HCT116 (cell line): ENCODE data around the gene ATXN1. TPM values are rescaled to one million over a fixed set of nuclear protein-coding genes. Genes with fewer than 3 reads are reported as not detected.

ENCODE experiments used
- ATAC-seq: fragments of 200-7000 bp; cut with Tn5 transposase; 2 replicates; pipeline ENCODE4 v1.9.1; 2020; ENCODE audit warnings: mild to moderate bottlenecking, moderate library complexity
- BruUV-seq: library from RNA; stranded (reverse); fragments of 400-500 nt; replicated peaks from 2 replicates; lab custom pipeline; 2021; lab: Mats Ljungman, UMichigan
- CTCF ChIA-PET: fragments of 300-600 bp; sonication (Branson Sonifier 250); formaldehyde crosslinking; loops from one replicate; lab custom pipeline; 2021; ENCODE audit warnings: antibody characterized with exemption; lab: Charles Lee
- POLR2A ChIA-PET: fragments of 300-600, 350-600 bp; sonication (Branson Sonifier 250); formaldehyde crosslinking; loops from one replicate; lab custom pipeline; 2021; ENCODE audit warnings: antibody characterized with exemption; lab: Charles Lee
- RAD21 ChIA-PET, 2 experiments: fragments of 300-600 bp; sonication (Branson Sonifier 250); formaldehyde crosslinking; loops; one replicate each; lab custom pipeline; 2023; ENCODE audit warnings: low total read pairs in 2 of 2; ENCODE audit not compliant: uncharacterized antibody in 2 of 2, unreplicated experiment in 2 of 2, low non-redundant PET in 1 of 2; lab: Charles Lee
- DNase-seq: peaks from one replicate; pipeline ENCODE4 v3.0.0-alpha.2; 2010; ENCODE audit warnings: low read depth, low spot score
- H2AFZ ChIP-seq: fragments of 200-600 bp; shearing (Covaris generic), sonication (generic); 2 replicates; pipeline ENCODE4 v1.6.1; 2017; ENCODE audit warnings: low read depth, mixed run types, mixed read lengths, antibody characterized with exemption, low read length; ENCODE audit not compliant: poor library complexity, severe bottlenecking
- H3K27ac ChIP-seq: 2 replicates; pipeline ENCODE4 v1.5.1; 2012; ENCODE audit warnings: low read depth, low read length
- H3K27me3 ChIP-seq: fragments of 200-600 bp; sonication (generic); 2 replicates; pipeline ENCODE4 v1.6.1; 2016; ENCODE audit warnings: mixed run types, low read length, mixed read lengths; ENCODE audit not compliant: insufficient read depth
- H3K36me3 ChIP-seq, 2 experiments: fragments of 200-500 bp in 1 of 2; fragments of 200-600 bp in 1 of 2; sonication (Bioruptor generic) in 1 of 2; sonication (generic) in 1 of 2; 2 replicates each; pipeline versions ENCODE4 v1.5.1 to v1.6.1; 2014 to 2016; ENCODE audit warnings: low read length in 2 of 2, inconsistent platforms in 1 of 2, mixed read lengths in 1 of 2, mixed run types in 1 of 2; ENCODE audit not compliant: insufficient read depth in 2 of 2, control insufficient read depth in 1 of 2
- H3K4me1 ChIP-seq, 2 experiments: fragments of 200-600 bp in 1 of 2; sonication (generic) in 1 of 2; 2 replicates each; pipeline versions ENCODE4 v1.5.1 to v1.6.1; 2012 to 2017; ENCODE audit warnings: low read length in 2 of 2, inconsistent platforms in 1 of 2, mild to moderate bottlenecking in 1 of 2, mixed read lengths in 1 of 2, mixed run types in 1 of 2, moderate library complexity in 1 of 2; ENCODE audit not compliant: insufficient read depth in 2 of 2, control insufficient read depth in 1 of 2
- H3K4me2 ChIP-seq: fragments of 200-600 bp; sonication (generic); 2 replicates; pipeline ENCODE4 v1.6.1; 2017; ENCODE audit warnings: mixed run types, low read length, mixed read lengths
- H3K4me3 ChIP-seq, 2 experiments: fragments of 200-600 bp in 1 of 2; sonication (generic) in 1 of 2; replicated peaks in 1 of 2; 2 replicates each; pipeline ENCODE4 v1.5.1; 2011 to 2016; ENCODE audit warnings: low read length in 2 of 2, control low read depth in 1 of 2, low read depth in 1 of 2, mild to moderate bottlenecking in 1 of 2, mixed read lengths in 1 of 2, mixed run types in 1 of 2
- H3K79me2 ChIP-seq: fragments of 200-600 bp; sonication (generic); 2 replicates; pipeline ENCODE4 v1.6.1; 2017; ENCODE audit warnings: mild to moderate bottlenecking, mixed run types, low read length, moderate library complexity, mixed read lengths; ENCODE audit not compliant: insufficient read depth
- H3K9ac ChIP-seq: fragments of 200-600 bp; sonication (generic); 2 replicates; pipeline ENCODE4 v1.6.1; 2016; ENCODE audit warnings: low read length, mixed read lengths
- H3K9me2 ChIP-seq: fragments of 200-600 bp; sonication (generic), shearing (Covaris generic); 2 replicates; pipeline ENCODE4 v1.6.1; 2017; ENCODE audit warnings: mixed run types, mild to moderate bottlenecking, moderate library complexity; ENCODE audit not compliant: insufficient read depth
- H3K9me3 ChIP-seq, 2 experiments: fragments of 200-500 bp in 1 of 2; fragments of 200-600 bp in 1 of 2; sonication (Bioruptor generic) in 1 of 2; sonication (generic) in 1 of 2; 2 replicates each; pipeline ENCODE4 v1.6.1; 2014 to 2017; ENCODE audit warnings: low read length in 2 of 2, mixed read lengths in 2 of 2, inconsistent platforms in 1 of 2, low read depth in 1 of 2, mild to moderate bottlenecking in 1 of 2, mixed run types in 1 of 2, moderate library complexity in 1 of 2; ENCODE audit not compliant: control insufficient read depth in 1 of 2, insufficient read depth in 1 of 2
- H4K20me1 ChIP-seq: fragments of 200-600 bp; sonication (generic), shearing (Covaris generic); 2 replicates; pipeline ENCODE4 v1.6.1; 2017; ENCODE audit warnings: mixed run types, mild to moderate bottlenecking, moderate library complexity; ENCODE audit not compliant: insufficient read depth
- CEBPB ChIP-seq: IDR thresholded peaks from 2 replicates; pipeline ENCODE4 v1.6.1; 2012; ENCODE audit warnings: low read depth
- EGR1 ChIP-seq: IDR thresholded peaks from 2 replicates; pipeline ENCODE4 v1.6.1; 2012; ENCODE audit warnings: low read depth
- ELF1 ChIP-seq: IDR thresholded peaks from 2 replicates; pipeline ENCODE4 v1.6.1; 2012; ENCODE audit warnings: low read depth, borderline replicate concordance
- EZH2 ChIP-seq: fragments of 200-600 bp; sonication (generic); IDR thresholded peaks from 2 replicates; pipeline ENCODE4 v1.6.1; 2017; ENCODE audit warnings: antibody characterized with exemption, mixed run types
- FOSL1 ChIP-seq: IDR thresholded peaks from 2 replicates; pipeline ENCODE4 v1.6.1; 2012; ENCODE audit warnings: low read depth
- POLR2A ChIP-seq: IDR thresholded peaks from 2 replicates; pipeline ENCODE4 v1.7.0; 2011; ENCODE audit warnings: borderline replicate concordance; ENCODE audit not compliant: insufficient read depth, insufficient read length; ENCODE audit errors: extremely low read depth
- RAD21 ChIP-seq: IDR thresholded peaks from 2 replicates; pipeline ENCODE4 v1.6.1; 2012; ENCODE audit warnings: low read depth, mild to moderate bottlenecking
- SIN3A ChIP-seq: IDR thresholded peaks from 2 replicates; pipeline ENCODE4 v1.6.1; 2012; ENCODE audit warnings: low read depth
- SP1 ChIP-seq: IDR thresholded peaks from 2 replicates; pipeline ENCODE4 v1.6.1; 2012; ENCODE audit warnings: low read depth
- TCF7L2 ChIP-seq: IDR thresholded peaks from 2 replicates; pipeline ENCODE4 v1.7.0; 2011; ENCODE audit warnings: borderline replicate concordance, inconsistent platforms; ENCODE audit not compliant: insufficient read depth, insufficient read length; ENCODE audit errors: extremely low read depth
- YY1 ChIP-seq: IDR thresholded peaks from 2 replicates; pipeline ENCODE4 v1.6.1; 2011; ENCODE audit warnings: low read length, low read depth, moderate library complexity, mild to moderate bottlenecking; ENCODE audit not compliant: insufficient replicate concordance; ENCODE audit errors: extremely low read depth
- ZNF274 ChIP-seq: fragments of 200-500 bp; sonication (Bioruptor generic); IDR thresholded peaks from 2 replicates; pipeline ENCODE4 v1.6.1; 2014; ENCODE audit warnings: mild to moderate bottlenecking, low read depth, low read length, inconsistent platforms
- intact Hi-C: fragments of 100-400 bp; cut with micrococcal nuclease; formaldehyde crosslinking; loops from 2 replicates; pipeline ENCODE4 v1.10.0; 2022
- total RNA-seq: library from RNA; stranded (reverse); gene quantifications from one replicate; pipeline ENCODE4 v1.2.1, GENCODE V29; 2021; ENCODE audit not compliant: unreplicated experiment
- TF ChIP-seq, protein P1 (sequence below): IDR thresholded peaks from 2 replicates; pipeline ENCODE4 v1.6.1; 2012
- TF ChIP-seq, protein P2 (sequence below), 3 experiments: fragments of 200-600 bp in 1 of 3; sonication (generic) in 1 of 3; IDR thresholded peaks in 2 of 3; conservative IDR thresholded peaks in 1 of 3; 2 replicates each; pipeline ENCODE4 v1.5.1; 2012 to 2017; ENCODE audit warnings: low read depth in 2 of 3, low read length in 2 of 3, antibody characterized with exemption in 1 of 3, borderline replicate concordance in 1 of 3, control low read depth in 1 of 3, mild to moderate bottlenecking in 1 of 3, mixed read lengths in 1 of 3, mixed run types in 1 of 3, moderate library complexity in 1 of 3; ENCODE audit not compliant: insufficient read depth in 1 of 3
- TF ChIP-seq, protein P3 (sequence below): IDR thresholded peaks from 2 replicates; pipeline ENCODE4 v1.6.1; 2012; ENCODE audit warnings: low read depth

ATXN1 gene
- total RNA-seq, 1 experiment from 2014 or later: 21.0 TPM

DNA sequence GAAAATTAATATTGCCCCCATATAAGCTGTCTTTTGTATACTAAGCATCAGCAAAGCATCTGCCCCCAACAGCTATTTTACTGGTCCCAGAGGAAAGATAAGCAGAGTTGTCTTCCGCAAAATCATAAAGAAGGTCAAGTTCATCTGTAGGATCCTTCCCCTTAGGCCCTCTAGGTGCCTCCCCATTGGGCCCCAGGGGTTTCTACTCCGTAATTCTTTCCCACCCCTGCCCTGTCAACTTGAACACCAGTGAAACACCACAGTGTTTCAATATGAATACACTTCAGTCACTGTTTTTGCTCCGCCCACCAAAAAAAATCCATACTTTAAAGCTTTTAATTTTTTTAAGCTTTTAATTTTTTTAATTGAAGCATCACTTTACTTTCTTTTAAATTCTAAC is 159.2 kb downstream of the ATXN1 start:
- no peaks in the 10 kb centered on the region for H3K4me1 ChIP-seq
- H3K79me2 ChIP-seq: no peaks in the 10 kb centered on the region
- no peak overlapping the region for H3K9ac ChIP-seq
- H3K36me3 ChIP-seq: no peaks in the 10 kb centered on the region
- TF ChIP-seq ELF1 (no peak), TCF7L2 (no peak), SP1 (no peak), POLR2A (no peak), ZNF274 (no peak), SIN3A (no peak), FOSL1 (no peak), EGR1 (no peak), YY1 (no peak), EZH2 (no peak), RAD21 (no peak), CEBPB (no peak)
- TF ChIP-seq, protein P1, sequence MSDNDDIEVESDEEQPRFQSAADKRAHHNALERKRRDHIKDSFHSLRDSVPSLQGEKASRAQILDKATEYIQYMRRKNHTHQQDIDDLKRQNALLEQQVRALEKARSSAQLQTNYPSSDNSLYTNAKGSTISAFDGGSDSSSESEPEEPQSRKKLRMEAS: no peak
- TF ChIP-seq, protein P2, sequence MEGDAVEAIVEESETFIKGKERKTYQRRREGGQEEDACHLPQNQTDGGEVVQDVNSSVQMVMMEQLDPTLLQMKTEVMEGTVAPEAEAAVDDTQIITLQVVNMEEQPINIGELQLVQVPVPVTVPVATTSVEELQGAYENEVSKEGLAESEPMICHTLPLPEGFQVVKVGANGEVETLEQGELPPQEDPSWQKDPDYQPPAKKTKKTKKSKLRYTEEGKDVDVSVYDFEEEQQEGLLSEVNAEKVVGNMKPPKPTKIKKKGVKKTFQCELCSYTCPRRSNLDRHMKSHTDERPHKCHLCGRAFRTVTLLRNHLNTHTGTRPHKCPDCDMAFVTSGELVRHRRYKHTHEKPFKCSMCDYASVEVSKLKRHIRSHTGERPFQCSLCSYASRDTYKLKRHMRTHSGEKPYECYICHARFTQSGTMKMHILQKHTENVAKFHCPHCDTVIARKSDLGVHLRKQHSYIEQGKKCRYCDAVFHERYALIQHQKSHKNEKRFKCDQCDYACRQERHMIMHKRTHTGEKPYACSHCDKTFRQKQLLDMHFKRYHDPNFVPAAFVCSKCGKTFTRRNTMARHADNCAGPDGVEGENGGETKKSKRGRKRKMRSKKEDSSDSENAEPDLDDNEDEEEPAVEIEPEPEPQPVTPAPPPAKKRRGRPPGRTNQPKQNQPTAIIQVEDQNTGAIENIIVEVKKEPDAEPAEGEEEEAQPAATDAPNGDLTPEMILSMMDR (IDR thresholded peaks at IDR 0.05 in 2 of 3, conservative IDR thresholded peaks at IDR 0.05 in 1 of 3; ENCODE audit: borderline replicate concordance in 1 of 3, insufficient read depth in 1 of 3, low read depth in 2 of 3, low read length in 2 of 3): no peak
- TF ChIP-seq, protein P3, sequence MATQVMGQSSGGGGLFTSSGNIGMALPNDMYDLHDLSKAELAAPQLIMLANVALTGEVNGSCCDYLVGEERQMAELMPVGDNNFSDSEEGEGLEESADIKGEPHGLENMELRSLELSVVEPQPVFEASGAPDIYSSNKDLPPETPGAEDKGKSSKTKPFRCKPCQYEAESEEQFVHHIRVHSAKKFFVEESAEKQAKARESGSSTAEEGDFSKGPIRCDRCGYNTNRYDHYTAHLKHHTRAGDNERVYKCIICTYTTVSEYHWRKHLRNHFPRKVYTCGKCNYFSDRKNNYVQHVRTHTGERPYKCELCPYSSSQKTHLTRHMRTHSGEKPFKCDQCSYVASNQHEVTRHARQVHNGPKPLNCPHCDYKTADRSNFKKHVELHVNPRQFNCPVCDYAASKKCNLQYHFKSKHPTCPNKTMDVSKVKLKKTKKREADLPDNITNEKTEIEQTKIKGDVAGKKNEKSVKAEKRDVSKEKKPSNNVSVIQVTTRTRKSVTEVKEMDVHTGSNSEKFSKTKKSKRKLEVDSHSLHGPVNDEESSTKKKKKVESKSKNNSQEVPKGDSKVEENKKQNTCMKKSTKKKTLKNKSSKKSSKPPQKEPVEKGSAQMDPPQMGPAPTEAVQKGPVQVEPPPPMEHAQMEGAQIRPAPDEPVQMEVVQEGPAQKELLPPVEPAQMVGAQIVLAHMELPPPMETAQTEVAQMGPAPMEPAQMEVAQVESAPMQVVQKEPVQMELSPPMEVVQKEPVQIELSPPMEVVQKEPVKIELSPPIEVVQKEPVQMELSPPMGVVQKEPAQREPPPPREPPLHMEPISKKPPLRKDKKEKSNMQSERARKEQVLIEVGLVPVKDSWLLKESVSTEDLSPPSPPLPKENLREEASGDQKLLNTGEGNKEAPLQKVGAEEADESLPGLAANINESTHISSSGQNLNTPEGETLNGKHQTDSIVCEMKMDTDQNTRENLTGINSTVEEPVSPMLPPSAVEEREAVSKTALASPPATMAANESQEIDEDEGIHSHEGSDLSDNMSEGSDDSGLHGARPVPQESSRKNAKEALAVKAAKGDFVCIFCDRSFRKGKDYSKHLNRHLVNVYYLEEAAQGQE: no peak
- no peak overlapping the region for H3K4me3 ChIP-seq
- no peaks in the 10 kb centered on the region for H3K9me3 ChIP-seq
- intact Hi-C loops: no loop called here
- ChIA-PET CTCF (no interaction called here), RAD21 (no interaction called here), POLR2A (no interaction called here)
- H3K27ac ChIP-seq: no peak overlapping the region
- no peaks in the 10 kb centered on the region for H4K20me1 ChIP-seq
- H2AFZ ChIP-seq: no peak overlapping the region
- no peak overlapping the region for H3K4me2 ChIP-seq
- DNase-seq (no peak), ATAC-seq (no peak)
- no peaks in the 10 kb centered on the region for H3K27me3 ChIP-seq
- no TSS peak for BruUV-seq
- H3K9me2 ChIP-seq: no peaks in the 10 kb centered on the region
